ENCODE measurements around the gene PABPC1L2B.

Gene PABPC1L2B

DNA sequence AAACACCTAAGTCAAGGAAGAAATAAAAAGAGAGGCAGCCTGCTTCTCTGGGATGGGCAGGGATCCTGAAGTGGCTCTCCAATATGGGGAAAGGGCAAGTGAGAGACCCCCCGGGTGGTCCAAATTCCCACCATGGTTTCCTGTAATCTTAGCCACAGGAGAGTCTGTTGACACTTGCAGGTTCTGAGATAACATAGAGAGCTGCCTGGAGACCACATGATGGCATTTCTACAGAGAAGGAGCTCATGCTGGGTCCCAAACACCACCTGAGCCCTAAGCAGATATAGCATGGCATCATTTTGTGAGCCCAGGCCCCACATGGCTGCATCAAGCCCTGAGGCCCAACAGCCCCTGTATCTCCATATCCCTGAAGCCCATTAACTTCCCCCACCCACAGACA, 26.1 kb downstream of the PABPC1L2B start:
- Histone ChIP-seq H4K20me1 (ENCODE audit: insufficient read depth, low read length) (no peaks in the 10 kb centered on the region), H3K9me3 (ENCODE audit: insufficient read depth, low read length) (no peaks in the 10 kb centered on the region)

More for the DNA sequence above, 26.1 kb downstream of the PABPC1L2B start:
- Histone ChIP-seq H3K27me3 (ENCODE audit: low read depth, low read length) (no peaks in the 10 kb centered on the region), H3K27ac (ENCODE audit: low read length) (no peak overlapping the region), H3K36me3 (replicated peaks; ENCODE audit: low read depth, low read length) (no peaks in the 10 kb centered on the region), H3K79me2 (ENCODE audit: low read length) (no peaks in the 10 kb centered on the region), H3K4me2 (ENCODE audit: low read length) (no peak overlapping the region), H3K9ac (ENCODE audit: low read length) (no peak overlapping the region), H2AFZ (ENCODE audit: low read depth, low read length) (no peak overlapping the region), H3K4me3 (ENCODE audit: low read length) (no peak overlapping the region), H3K4me1 (ENCODE audit: low read length) (no peaks in the 10 kb centered on the region)
- TF ChIP-seq, protein P1, sequence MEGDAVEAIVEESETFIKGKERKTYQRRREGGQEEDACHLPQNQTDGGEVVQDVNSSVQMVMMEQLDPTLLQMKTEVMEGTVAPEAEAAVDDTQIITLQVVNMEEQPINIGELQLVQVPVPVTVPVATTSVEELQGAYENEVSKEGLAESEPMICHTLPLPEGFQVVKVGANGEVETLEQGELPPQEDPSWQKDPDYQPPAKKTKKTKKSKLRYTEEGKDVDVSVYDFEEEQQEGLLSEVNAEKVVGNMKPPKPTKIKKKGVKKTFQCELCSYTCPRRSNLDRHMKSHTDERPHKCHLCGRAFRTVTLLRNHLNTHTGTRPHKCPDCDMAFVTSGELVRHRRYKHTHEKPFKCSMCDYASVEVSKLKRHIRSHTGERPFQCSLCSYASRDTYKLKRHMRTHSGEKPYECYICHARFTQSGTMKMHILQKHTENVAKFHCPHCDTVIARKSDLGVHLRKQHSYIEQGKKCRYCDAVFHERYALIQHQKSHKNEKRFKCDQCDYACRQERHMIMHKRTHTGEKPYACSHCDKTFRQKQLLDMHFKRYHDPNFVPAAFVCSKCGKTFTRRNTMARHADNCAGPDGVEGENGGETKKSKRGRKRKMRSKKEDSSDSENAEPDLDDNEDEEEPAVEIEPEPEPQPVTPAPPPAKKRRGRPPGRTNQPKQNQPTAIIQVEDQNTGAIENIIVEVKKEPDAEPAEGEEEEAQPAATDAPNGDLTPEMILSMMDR (IDR thresholded peaks at IDR 0.05; ENCODE audit: low read depth, low read length): no peak
- TF ChIP-seq EZH2phosphoT487 (IDR thresholded peaks at IDR 0.05; ENCODE audit: low read depth): no peak
